ENCODE results near the gene TEX2. TPM values are rescaled to one million over a fixed set of nuclear protein-coding genes. Genes with fewer than 3 reads are reported as not detected.

TEX2 gene
- total RNA-seq, 6 donors from 2014 or later: 42.3 to 96.1 (median 53.4) TPM

GRCh38 chr17:64150237-64151015, 112.6 kb downstream of the TEX2 start:
- peaks cover 0 to 34% (median 3%) of the 10 kb centered on the region in 4 donors for H3K36me3 ChIP-seq
- WGBS, 2 donors: 73 to 78% methylated on average over 5 of the region's 5 CpGs

GRCh38 chr17:64149196-64149595, 113.9 kb downstream of the TEX2 start:
- ATAC-seq (ENCODE audit: low FRiP score in 2 of 2): no peak
- peak overlapping the region in 2 of 4 donors; percentile 91 to 94 for H3K27ac ChIP-seq
- no peak for TF ChIP-seq EP300 (IDR thresholded peaks at IDR 0.05)
- no peak for TF ChIP-seq CTCF (IDR thresholded peaks at IDR 0.05)
- TF ChIP-seq POLR2A (IDR thresholded peaks at IDR 0.05): no peak
- TF ChIP-seq POLR2AphosphoS5 (IDR thresholded peaks at IDR 0.05): no peak
- H3K9me3 ChIP-seq: no peaks in the 10 kb centered on the region
- peaks cover 47 to 62% (median 52%) of the 10 kb centered on the region in 4 donors for H3K4me1 ChIP-seq
- H3K4me3 ChIP-seq: no peak overlapping the region
- peaks cover 0 to 34% (median 3%) of the 10 kb centered on the region in 4 donors for H3K36me3 ChIP-seq
- DNase-seq: no peak
- WGBS, 2 donors: 95 to 97% methylated on average over 6 of the region's 6 CpGs
- no peaks in the 10 kb centered on the region for H3K27me3 ChIP-seq

More at GRCh38 chr17:64150237-64151015, 112.6 kb downstream of the TEX2 start:
- no peak for ATAC-seq (ENCODE audit: low FRiP score in 2 of 2)
- Histone ChIP-seq H3K9me3 (no peaks in the 10 kb centered on the region), H3K4me1 (peaks cover 54 to 70% (median 62%) of the 10 kb centered on the region in 4 donors), H3K4me3 (no peak overlapping the region), H3K27me3 (no peaks in the 10 kb centered on the region), H3K27ac (peak overlapping the region in 3 of 4 donors; percentile 14 to 71 (median 36))
- DNase-seq: peak in 1 of 2 donors; percentile 76
- TF ChIP-seq POLR2AphosphoS5 (IDR thresholded peaks at IDR 0.05) (peak; percentile 23 to 70), POLR2A (IDR thresholded peaks at IDR 0.05) (no peak), EP300 (IDR thresholded peaks at IDR 0.05) (peak in 1 of 4 donors; percentile 72)

GRCh38 chr17:64148699-64149098, 114.4 kb downstream of the TEX2 start:
- TF ChIP-seq CTCF (IDR thresholded peaks at IDR 0.05): peak in 1 of 6 experiments; percentile 30
- TF ChIP-seq POLR2A (IDR thresholded peaks at IDR 0.05): no peak
- no peaks in the 10 kb centered on the region for H3K9me3 ChIP-seq
- H3K4me1 ChIP-seq: peaks cover 43 to 57% (median 48%) of the 10 kb centered on the region in 4 donors
- H3K36me3 ChIP-seq: peaks cover 0 to 34% (median 3%) of the 10 kb centered on the region in 4 donors
- H3K27ac ChIP-seq: peak overlapping the region in 3 of 4 donors; percentile 91 to 99 (median 94)
- ATAC-seq (ENCODE audit: low FRiP score in 2 of 2) (no peak), DNase-seq (peak in 1 of 2 donors; percentile 41)
- H3K4me3 ChIP-seq: no peak overlapping the region
- no peaks in the 10 kb centered on the region for H3K27me3 ChIP-seq
- 76 to 90% methylated on average over 2 to 4 of the region's 4 CpGs for WGBS, 2 donors

GRCh38 chr17:64148017-64148631, 114.9 kb downstream of the TEX2 start:
- Histone ChIP-seq H3K27ac (peak overlapping the region; percentile 16 to 99 (median 92)), H3K36me3 (peaks cover 0 to 31% (median 3%) of the 10 kb centered on the region in 4 donors), H3K9me3 (no peaks in the 10 kb centered on the region), H3K4me3 (no peak overlapping the region), H3K27me3 (no peaks in the 10 kb centered on the region), H3K4me1 (peaks cover 37 to 52% (median 42%) of the 10 kb centered on the region in 4 donors)
- no peak for TF ChIP-seq POLR2A (IDR thresholded peaks at IDR 0.05)
- TF ChIP-seq CTCF (IDR thresholded peaks at IDR 0.05): no peak
- peak; percentile 11 to 47 for TF ChIP-seq POLR2AphosphoS5 (IDR thresholded peaks at IDR 0.05)
- peak in 1 of 4 donors; percentile 22 for TF ChIP-seq EP300 (IDR thresholded peaks at IDR 0.05)
- ATAC-seq (ENCODE audit: low FRiP score in 2 of 2): no peak
- WGBS, 2 donors: 66 to 71% methylated on average over 8 of the region's 8 CpGs
- DNase-seq: no peak
